ENCODE results near the gene FCRLA. TPM values are rescaled to one million over a fixed set of nuclear protein-coding genes. Genes with fewer than 3 reads are reported as not detected.
"Not testable (repeated sequence)": the region's sequence is repeated elsewhere in the genome, so short reads cannot be mapped to it uniquely, and the experiment has no call there.

FCRLA gene
- total and polyA plus RNA-seq, 5 experiments from 2014 or later: 0.56 to 6.4 (median 3.0) TPM; not detected in 1

DNA sequence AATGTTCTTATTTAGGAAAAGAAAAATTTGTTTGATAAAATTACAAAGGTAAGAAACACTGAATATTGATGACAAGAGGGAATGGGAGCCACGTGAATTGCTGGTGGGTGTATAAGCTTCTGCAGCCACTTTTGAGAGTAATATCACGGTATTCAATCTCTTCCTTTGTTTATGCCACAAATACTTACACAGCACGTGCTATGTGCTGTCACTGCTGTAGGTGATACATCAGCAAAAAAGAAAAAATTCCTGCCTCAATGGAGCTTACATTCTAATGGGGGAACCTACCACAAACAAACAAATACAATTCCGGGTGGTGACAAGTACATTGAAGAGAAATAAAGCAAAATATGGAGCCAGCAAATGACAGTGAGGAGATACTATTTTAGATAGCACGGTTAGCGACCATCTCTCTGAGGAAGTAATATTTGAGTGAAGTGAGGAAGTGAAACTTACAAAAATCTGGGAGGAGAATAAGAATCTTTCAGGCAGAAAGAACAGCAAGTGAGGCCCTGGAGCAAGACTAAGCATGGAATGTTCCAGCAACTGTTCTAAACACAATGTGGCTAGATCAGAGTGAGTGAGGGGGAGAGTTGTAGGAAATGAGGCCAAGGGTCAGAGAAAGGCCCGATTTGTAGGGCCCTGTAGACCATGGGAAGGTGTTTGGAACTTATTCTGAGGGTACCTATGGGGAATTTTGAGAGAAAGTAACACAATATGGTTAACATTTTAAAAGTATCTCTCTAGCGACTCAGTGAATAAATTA lies 11.7 kb downstream of the FCRLA start:
- ATAC-seq: no peak
- Mint-ChIP-seq H3K9me3 (no peaks in the 10 kb centered on the region), H3K4me1 (peaks cover 0 to 36% (median 3%) of the 10 kb centered on the region in 4 donors), H3K4me3 (peak overlapping the region in 1 of 10 donors; percentile 33), H3K36me3 (no peaks in the 10 kb centered on the region), H3K27me3 (peaks cover 4 to 17% (median 11%) of the 10 kb centered on the region in 5 donors), H3K27ac (peak overlapping the region in 3 of 10 donors; percentile 2 to 18 (median 16))
- DNase-seq: no peak
- POLR2A ChIA-PET: interaction anchor here (0.7 kb wide), 1 partner anchor 11 kb away, joined by 3 read pairs; no protein-coding TSS in a partner anchor

DNA sequence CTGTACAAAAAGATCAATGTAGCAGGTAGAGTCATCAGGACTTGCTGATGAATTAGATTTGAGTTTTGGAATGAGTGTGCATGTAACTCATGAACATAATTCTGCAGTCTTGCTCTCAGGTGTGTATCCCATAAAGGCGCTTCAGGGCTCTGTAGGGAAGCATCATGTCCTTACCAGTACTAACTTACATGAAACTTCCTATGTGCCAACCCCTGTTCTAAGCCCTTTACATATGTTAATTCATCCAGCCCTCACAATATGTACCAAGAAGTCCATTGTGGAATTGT lies 12.2 kb downstream of the FCRLA start:
- POLR2A ChIA-PET: no interaction called here
- no peaks in the 10 kb centered on the region for H3K36me3 Mint-ChIP-seq
- H3K27me3 Mint-ChIP-seq: peaks cover 4 to 17% (median 11%) of the 10 kb centered on the region in 5 donors
- H3K4me3 Mint-ChIP-seq: no peak overlapping the region
- peaks cover 0 to 38% (median 3%) of the 10 kb centered on the region in 4 donors for H3K4me1 Mint-ChIP-seq
- ATAC-seq: no peak
- DNase-seq: no peak
- H3K27ac Mint-ChIP-seq: peak overlapping the region in 1 of 10 donors; percentile 18
- no peaks in the 10 kb centered on the region for H3K9me3 Mint-ChIP-seq

- Mint-ChIP-seq H3K27me3 (peaks cover 4 to 12% (median 7%) of the 10 kb centered on the region in 5 donors), H3K4me1 (peaks cover 6 to 43% (median 9%) of the 10 kb centered on the region in 4 donors), H3K9me3 (no peaks in the 10 kb centered on the region), H3K36me3 (no peaks in the 10 kb centered on the region), H3K4me3 (no peak overlapping the region), H3K27ac (no peak overlapping the region)
- no peak for ATAC-seq
- no peak for DNase-seq
- POLR2A ChIA-PET: interaction anchor here (0.7 kb wide), 1 partner anchor 180 kb away, joined by 3 read pairs; no protein-coding TSS in a partner anchor
Measured at GRCh38 chr1:161720422-161720821, 13.4 kb downstream of the FCRLA start.

GRCh38 chr1:161720956-161721737 lies 14.1 kb downstream of the FCRLA start, which contains the start of gene FCRLB:
TSS of gene FCRLB (plus strand) at chr1:161721544. CDS start at chr1:161722673, 1,129 bp downstream.
- DNase-seq (no peak), ATAC-seq (no peak)
- H3K9me3 Mint-ChIP-seq: no peaks in the 10 kb centered on the region
- H3K4me3 Mint-ChIP-seq: no peak within 1 kb of the TSS
- peaks cover 13 to 51% (median 15%) of the 10 kb centered on the region in 4 donors for H3K4me1 Mint-ChIP-seq
- H3K27me3 Mint-ChIP-seq: peaks cover 0 to 8% (median 4%) of the 10 kb centered on the region in 5 donors
- no peaks in the 10 kb centered on the region for H3K36me3 Mint-ChIP-seq
- POLR2A ChIA-PET: interaction anchor here (0.6 kb wide), 1 partner anchor 397 kb away, joined by 3 read pairs; no protein-coding TSS in a partner anchor
- peak within 1 kb of the TSS in 2 of 10 donors; percentile 15 to 77 for H3K27ac Mint-ChIP-seq

GRCh38 chr1:161721738-161722343 lies 14.8 kb downstream of the FCRLA start:
- ATAC-seq (no peak), DNase-seq (no peak)
- no peaks in the 10 kb centered on the region for H3K9me3 Mint-ChIP-seq
- peak overlapping the region in 2 of 10 donors; percentile 15 to 77 for H3K27ac Mint-ChIP-seq
- POLR2A ChIA-PET: interaction anchor here (0.6 kb wide), 1 partner anchor 398 kb away, joined by 3 read pairs; no protein-coding TSS in a partner anchor
- H3K4me3 Mint-ChIP-seq: no peak overlapping the region
- peaks cover 0 to 8% (median 4%) of the 10 kb centered on the region in 5 donors for H3K27me3 Mint-ChIP-seq
- no peaks in the 10 kb centered on the region for H3K36me3 Mint-ChIP-seq
- H3K4me1 Mint-ChIP-seq: peaks cover 13 to 52% (median 15%) of the 10 kb centered on the region in 4 donors

DNA sequence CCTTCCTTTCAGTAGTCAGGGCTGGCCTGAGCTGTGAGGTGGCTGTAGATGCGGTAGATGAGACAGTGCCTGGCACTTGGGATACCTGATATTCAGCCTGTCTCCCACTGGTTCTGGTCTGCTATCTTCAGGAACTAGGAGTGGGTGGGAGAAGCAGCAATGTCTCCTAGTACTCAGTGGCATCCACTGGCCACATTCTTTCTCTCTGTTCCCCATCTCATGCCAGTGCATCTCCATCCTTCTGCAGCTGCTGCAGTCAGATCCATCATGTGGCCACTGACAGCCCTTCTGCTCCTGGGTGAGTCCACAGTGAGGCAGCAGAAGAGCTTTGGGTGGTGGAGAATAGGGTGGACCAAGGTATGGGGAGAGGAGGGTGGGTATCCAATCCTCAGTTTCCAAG lies 15.4 kb downstream of the FCRLA start:
- H3K4me1 Mint-ChIP-seq: peaks cover 13 to 48% (median 16%) of the 10 kb centered on the region in 4 donors
- H3K36me3 Mint-ChIP-seq: no peaks in the 10 kb centered on the region
- ATAC-seq: no peak
- H3K4me3 Mint-ChIP-seq: no peak overlapping the region
- POLR2A ChIA-PET: no interaction called here
- H3K27ac Mint-ChIP-seq: no peak overlapping the region
- DNase-seq: no peak
- H3K9me3 Mint-ChIP-seq: no peaks in the 10 kb centered on the region
- peaks cover 0 to 5% (median 1%) of the 10 kb centered on the region in 5 donors for H3K27me3 Mint-ChIP-seq

GRCh38 chr1:161723459-161724141 lies 16.6 kb downstream of the FCRLA start:
- no peak for ATAC-seq

GRCh38 chr1:161725258-161725907 lies 18.4 kb downstream of the FCRLA start:
- ATAC-seq, H3K27me3 Mint-ChIP-seq, DNase-seq, H3K9me3 Mint-ChIP-seq, H3K36me3 Mint-ChIP-seq: not testable (repeated sequence)
- Mint-ChIP-seq H3K27ac (peak overlapping the region in 9 of 10 donors; percentile 50 to 93 (median 77)), H3K4me3 (peak overlapping the region; percentile 91 to 99 (median 94)), H3K4me1 (peaks cover 20 to 54% (median 37%) of the 10 kb centered on the region in 4 donors)
- POLR2A ChIA-PET: interaction anchor here (1.4 to 2.7 kb wide), 7 partner anchors 13 to 218 kb away, joined by 3 to 49 read pairs (median 12); partner anchors contain the start of gene DUSP12

More at GRCh38 chr1:161723459-161724141, 16.6 kb downstream of the FCRLA start:
- Mint-ChIP-seq H3K27me3 (peaks cover 0 to 5% (median 0%) of the 10 kb centered on the region in 5 donors), H3K4me3 (no peak overlapping the region), H3K36me3 (no peaks in the 10 kb centered on the region), H3K27ac (no peak overlapping the region), H3K4me1 (peaks cover 16 to 52% (median 25%) of the 10 kb centered on the region in 4 donors), H3K9me3 (no peaks in the 10 kb centered on the region)
- no peak for DNase-seq
- POLR2A ChIA-PET: interaction anchor here (0.7 kb wide), 1 partner anchor 151 kb away, joined by 3 read pairs; no protein-coding TSS in a partner anchor

DNA sequence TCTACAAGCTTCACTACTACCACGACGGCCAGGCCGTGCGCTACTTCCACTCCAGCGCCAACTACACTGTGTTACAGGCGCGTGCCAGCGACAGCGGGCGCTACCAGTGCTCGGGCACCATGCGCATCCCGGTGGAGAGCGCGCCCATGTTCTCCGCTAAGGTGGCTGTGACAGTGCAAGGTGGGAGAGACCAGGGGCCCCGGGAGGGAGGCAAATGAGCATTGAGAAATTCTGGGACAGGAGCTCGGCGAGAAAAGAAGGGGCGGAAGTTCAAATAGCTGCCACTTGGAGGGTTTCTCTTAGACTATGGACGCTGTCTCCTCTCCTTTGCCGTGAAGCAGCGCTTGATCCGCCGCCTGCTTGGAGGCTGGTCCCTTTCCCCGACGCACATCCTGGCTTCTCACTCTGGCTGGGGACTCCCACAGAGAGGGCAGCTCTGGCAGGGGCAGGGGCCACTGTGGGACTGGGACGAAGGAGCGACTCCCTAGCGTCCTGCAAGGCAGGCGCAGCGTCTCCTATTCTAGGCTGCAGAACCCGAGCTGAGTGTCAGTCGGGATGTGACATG lies 19.0 kb downstream of the FCRLA start:
- H3K4me1 Mint-ChIP-seq: peaks cover 20 to 57% (median 38%) of the 10 kb centered on the region in 4 donors
- no peaks in the 10 kb centered on the region for H3K9me3 Mint-ChIP-seq
- H3K4me3 Mint-ChIP-seq: peak overlapping the region; percentile 91 to 99 (median 94)
- no peaks in the 10 kb centered on the region for H3K36me3 Mint-ChIP-seq
- POLR2A ChIA-PET: interaction anchor here (0.7 to 2.7 kb wide), 10 partner anchors 9 to 219 kb away, joined by 3 to 49 read pairs (median 7); partner anchors contain the start of gene DUSP12
- DNase-seq: peak; percentile 5 to 63 (median 36)
- H3K27ac Mint-ChIP-seq: peak overlapping the region; percentile 58 to 93 (median 88)
- ATAC-seq: peak; percentile 36 to 45
- H3K27me3 Mint-ChIP-seq: peaks cover 0 to 5% (median 0%) of the 10 kb centered on the region in 5 donors

DNA sequence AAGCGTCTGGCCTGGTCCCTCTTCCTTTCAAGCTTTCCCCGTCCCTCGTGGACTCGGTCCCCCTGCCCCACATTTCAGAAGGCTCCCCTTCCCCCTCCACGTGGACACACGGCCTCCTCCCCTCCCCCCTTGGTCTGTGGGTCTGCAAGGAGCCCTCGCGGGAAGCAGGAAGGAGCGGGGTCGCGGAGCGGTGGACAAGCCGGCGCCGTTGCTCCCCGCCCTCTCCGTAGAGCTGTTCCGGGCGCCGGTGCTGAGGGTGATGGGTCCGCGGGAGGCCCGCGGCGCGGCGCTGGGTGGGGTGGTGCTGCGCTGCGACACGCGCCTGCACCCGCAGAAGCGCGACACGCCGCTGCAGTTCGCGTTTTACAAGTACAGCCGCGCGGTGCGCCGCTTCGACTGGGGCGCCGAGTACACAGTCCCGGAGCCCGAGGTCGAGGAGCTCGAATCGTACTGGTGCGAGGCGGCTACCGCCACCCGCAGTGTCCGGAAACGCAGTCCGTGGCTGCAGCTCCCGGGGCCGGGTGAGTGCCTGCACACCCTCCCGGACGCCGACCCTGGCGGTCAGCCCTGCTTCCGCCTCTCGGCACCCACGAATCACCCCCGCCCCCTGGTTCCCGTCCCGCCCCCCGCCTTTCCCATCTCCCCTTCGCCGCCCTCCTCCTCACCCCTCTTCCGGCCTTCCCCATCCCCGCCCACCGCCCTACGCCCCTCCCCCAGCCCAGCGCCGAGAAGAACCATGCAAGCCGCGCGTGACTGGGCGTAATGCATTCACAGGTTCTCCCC lies 19.6 kb downstream of the FCRLA start:
- H3K27ac Mint-ChIP-seq: peak overlapping the region; percentile 58 to 95 (median 90)
- ATAC-seq (peak; percentile 67 to 71), DNase-seq (peak; percentile 48 to 88 (median 68))
- H3K36me3 Mint-ChIP-seq: no peaks in the 10 kb centered on the region
- peak overlapping the region; percentile 91 to 99 (median 94) for H3K4me3 Mint-ChIP-seq
- no peaks in the 10 kb centered on the region for H3K9me3 Mint-ChIP-seq
- H3K4me1 Mint-ChIP-seq: peaks cover 20 to 54% (median 38%) of the 10 kb centered on the region in 4 donors
- H3K27me3 Mint-ChIP-seq: peaks cover 0 to 7% (median 0%) of the 10 kb centered on the region in 5 donors
- POLR2A ChIA-PET: interaction anchor here (0.5 to 2.7 kb wide), 14 partner anchors 10 to 781 kb away, joined by 3 to 49 read pairs (median 5); partner anchors contain the start of gene DUSP12

Data from naive thymus-derived CD8-positive, alpha-beta T cell (primary cell).